ENCODE data around the gene FADS1. TPM values are rescaled to one million over a fixed set of nuclear protein-coding genes. Genes with fewer than 3 reads are reported as not detected.
A peak's percentile ranks its signal among the peaks of the same experiment; 100 is the strongest.

FADS1 gene
- total and polyA plus RNA-seq, 7 donors, result 8.6 to 93.2 (median 17.2) TPM

GRCh38 chr11:61778920-61779650 is 37.7 kb downstream of the FADS1 start:
- DNase-seq, result peak in 1 of 2 donors; percentile 41
- no peak for TF ChIP-seq CTCF (IDR thresholded peaks at IDR 0.05)
- Histone ChIP-seq H3K27ac (no peak overlapping the region), H3K27me3 (ENCODE audit: insufficient read depth in 3 of 3, low read length in 2 of 3) (no peaks in the 10 kb centered on the region), H3K4me1 (peaks cover 3% of the 10 kb centered on the region), H3K9me3 (no peaks in the 10 kb centered on the region), H3K36me3 (ENCODE audit: insufficient read depth in 1 of 2, low read depth in 1 of 2) (no peaks in the 10 kb centered on the region), H3K4me3 (no peak overlapping the region)
- no peak for ATAC-seq
- 85 to 88% (median 86%) methylated on average over 17 to 24 of the region's 24 CpGs for WGBS, 3 donors
- intact Hi-C loops (cut with DNase I), result no loop called here

DNA sequence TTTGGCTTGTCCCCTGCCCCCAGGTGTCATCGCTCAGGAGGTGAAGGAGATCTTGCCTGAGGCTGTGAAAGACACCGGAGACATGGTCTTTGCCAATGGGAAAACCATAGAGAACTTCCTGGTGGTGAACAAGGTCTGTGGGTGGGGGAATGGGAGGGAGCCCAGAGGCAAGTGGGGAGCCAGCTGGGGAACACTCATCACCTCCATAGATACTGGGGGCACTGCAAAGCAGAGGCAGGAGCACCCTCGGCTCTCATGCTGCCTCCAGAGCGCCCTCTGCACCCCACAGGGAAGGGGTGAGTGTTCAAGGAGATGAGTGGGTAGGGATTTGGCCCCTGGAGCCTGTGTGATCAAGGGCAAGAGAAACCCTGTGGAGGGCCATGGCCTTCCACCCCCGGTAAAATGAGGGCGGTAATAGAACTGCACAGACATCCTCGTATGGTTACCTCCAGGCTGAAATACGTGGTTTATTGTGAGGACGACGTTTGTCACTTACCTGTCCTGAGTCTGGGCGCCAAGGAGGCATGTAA is 38.4 kb downstream of the FADS1 start:
- Histone ChIP-seq H3K4me1 (peaks cover 3% of the 10 kb centered on the region), H3K36me3 (ENCODE audit: insufficient read depth in 1 of 2, low read depth in 1 of 2) (no peaks in the 10 kb centered on the region), H3K27me3 (ENCODE audit: insufficient read depth in 3 of 3, low read length in 2 of 3) (no peaks in the 10 kb centered on the region), H3K9me3 (no peaks in the 10 kb centered on the region), H3K4me3 (no peak overlapping the region), H3K27ac (no peak overlapping the region)
- WGBS, 3 donors, result 87 to 89% (median 89%) methylated on average over 11 of the region's 11 CpGs
- ATAC-seq (no peak), DNase-seq (peak in 1 of 2 donors; percentile 18)
- TF ChIP-seq CTCF (IDR thresholded peaks at IDR 0.05), result no peak
- intact Hi-C loops (cut with DNase I), result no loop called here

DNA sequence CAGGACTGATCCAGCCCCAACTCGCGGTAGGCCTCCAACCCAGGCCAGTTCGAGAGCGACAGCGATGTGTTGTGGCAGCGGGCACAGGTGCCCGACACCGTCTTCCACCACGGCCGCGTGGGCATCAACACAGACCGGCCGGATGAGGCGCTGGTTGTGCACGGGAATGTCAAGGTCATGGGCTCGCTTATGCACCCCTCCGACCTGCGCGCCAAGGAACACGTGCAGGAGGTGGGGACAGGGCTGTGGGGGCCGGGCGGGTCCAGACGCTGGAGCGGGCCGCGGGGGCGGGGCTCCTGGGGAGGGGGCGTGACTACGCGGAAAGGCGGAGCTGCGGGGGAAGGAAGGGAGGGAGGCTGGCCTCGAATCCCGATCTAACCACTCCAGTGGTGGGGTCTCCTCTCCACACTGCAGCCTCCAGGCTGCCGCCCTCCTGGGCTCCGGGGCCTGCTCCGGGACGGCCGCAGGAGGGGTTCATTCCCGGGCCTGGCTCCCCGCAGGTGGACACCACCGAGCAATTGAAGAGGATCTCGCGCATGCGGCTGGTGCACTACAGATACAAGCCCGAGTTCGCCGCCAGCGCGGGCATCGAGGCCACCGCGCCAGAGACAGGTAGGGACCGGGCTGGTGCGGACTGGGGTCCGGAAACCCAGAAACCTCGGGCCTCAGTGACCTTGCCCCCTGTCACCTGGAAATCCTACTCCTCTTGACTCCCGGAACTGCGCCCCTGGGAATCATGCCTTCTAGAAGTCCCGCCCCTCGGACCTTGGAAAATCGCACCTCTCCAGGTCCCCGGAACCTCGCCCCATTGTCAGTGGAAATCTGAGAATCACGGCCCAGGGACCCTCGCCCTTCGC is 39.3 kb downstream of the FADS1 start:
- DNase-seq (peak; percentile 58 to 79), ATAC-seq (peak; percentile 54 to 81 (median 66))
- intact Hi-C loops (cut with DNase I), result no loop called here
- Histone ChIP-seq H3K9me3 (no peaks in the 10 kb centered on the region), H3K36me3 (ENCODE audit: insufficient read depth in 1 of 2, low read depth in 1 of 2) (no peaks in the 10 kb centered on the region), H3K27me3 (ENCODE audit: insufficient read depth in 3 of 3, low read length in 2 of 3) (no peaks in the 10 kb centered on the region), H3K4me3 (peak overlapping the region; percentile 53), H3K27ac (no peak overlapping the region), H3K4me1 (peaks cover 3% of the 10 kb centered on the region)
- TF ChIP-seq CTCF (IDR thresholded peaks at IDR 0.05), result no peak
- WGBS, 3 donors, result 26 to 32% (median 26%) methylated on average over 54 to 67 of the region's 67 CpGs

GRCh38 chr11:61776561-61777075 is 40.2 kb downstream of the FADS1 start:
- Histone ChIP-seq H3K9me3 (no peaks in the 10 kb centered on the region), H3K36me3 (ENCODE audit: insufficient read depth in 1 of 2, low read depth in 1 of 2) (no peaks in the 10 kb centered on the region), H3K4me3 (no peak overlapping the region), H3K4me1 (peaks cover 3% of the 10 kb centered on the region), H3K27me3 (ENCODE audit: insufficient read depth in 3 of 3, low read length in 2 of 3) (no peaks in the 10 kb centered on the region), H3K27ac (no peak overlapping the region)
- ATAC-seq, result peak; percentile 51 to 71 (median 54)
- DNase-seq, result peak; percentile 47 to 74
- intact Hi-C loops (cut with DNase I), result no loop called here
- peak; percentile 54 for TF ChIP-seq CTCF (IDR thresholded peaks at IDR 0.05)
- 60 to 62% (median 62%) methylated on average over 9 of the region's 9 CpGs for WGBS, 3 donors

Measured in psoas muscle (tissue), 8 donors.